K562 (cell line): ENCODE data around the gene POMT1. TPM values are rescaled to one million over a fixed set of nuclear protein-coding genes. Genes with fewer than 3 reads are reported as not detected.

ENCODE experiments used
- ATAC-seq: fragments of 200-7000 bp; cut with Tn5 transposase; 3 replicates; pipeline ENCODE4 v1.9.1; 2020; ENCODE audit warnings: moderate library complexity
- BruUV-seq: library from RNA; stranded (reverse); fragments of 400-500 nt; replicated peaks from 2 replicates; lab custom pipeline; 2021; lab: Mats Ljungman, UMichigan
- CTCF ChIA-PET: fragments of 300-600 bp; formaldehyde crosslinking; extraction: SDS; loops from one replicate; lab custom pipeline; 2021; ENCODE audit warnings: low intra/inter-chr PET ratio; lab: Yijun Ruan, JAX
- POLR2A ChIA-PET: fragments of 300-600, 350-650 bp; sonication (Branson Sonifier 250); formaldehyde crosslinking; extraction: SDS; loops from one replicate; lab custom pipeline; 2021; ENCODE audit warnings: antibody characterized with exemption, inconsistent platforms; lab: Yijun Ruan, JAX
- DNase-seq, 4 experiments: peaks; one replicate each; pipeline versions ENCODE4 v3.0.0 to v3.0.0-alpha.2; 2011 to 2018; ENCODE audit warnings: low spot score in 3 of 4, mixed read lengths in 3 of 4; ENCODE audit errors: extremely low read depth in 1 of 4
- FAIRE-seq: peaks from 2 replicates; lab custom pipeline; 2011; peaks lifted over from hg19 to GRCh38; lab: Jason Lieb, UNC
- H2AFZ ChIP-seq: 2 replicates; pipeline ENCODE4 v1.6.0; 2011; ENCODE audit warnings: low read depth, low read length, control low read depth, inconsistent platforms
- H3K27ac ChIP-seq: fragments of 200-600 bp; 3 replicates; pipeline ENCODE4 v1.8.0; 2011; ENCODE audit warnings: low read depth, mild to moderate bottlenecking, control low read depth, inconsistent platforms, low read length, moderate library complexity, mixed read lengths; ENCODE audit errors: extremely low read depth
- H3K27me3 ChIP-seq, 2 experiments: fragments of 300-600 bp in 1 of 2; 2 replicates in 1 of 2; 3 replicates in 1 of 2; pipeline versions ENCODE4 v1.6.0 to v1.8.0; 2011; ENCODE audit warnings: inconsistent platforms in 2 of 2, low read length in 2 of 2, mild to moderate bottlenecking in 1 of 2, mixed read lengths in 1 of 2, moderate library complexity in 1 of 2; ENCODE audit not compliant: control insufficient read depth in 2 of 2, insufficient read depth in 2 of 2
- H3K36me3 ChIP-seq: fragments of 300-600 bp; 3 replicates; pipeline ENCODE4 v1.8.0; 2011; ENCODE audit warnings: mild to moderate bottlenecking, low read length, inconsistent platforms; ENCODE audit not compliant: control insufficient read depth, insufficient read depth
- H3K4me1 ChIP-seq, 2 experiments: fragments of 200-600 bp in 1 of 2; replicated peaks in 1 of 2; 2 replicates in 1 of 2; 3 replicates in 1 of 2; pipeline versions ENCODE4 v1.5.1 to v1.8.0; 2011; ENCODE audit warnings: inconsistent platforms in 2 of 2, low read length in 2 of 2, mild to moderate bottlenecking in 1 of 2, mixed read lengths in 1 of 2, moderate library complexity in 1 of 2; ENCODE audit not compliant: control insufficient read depth in 2 of 2, insufficient read depth in 2 of 2
- H3K4me2 ChIP-seq: 2 replicates; pipeline ENCODE4 v1.6.1; 2011; ENCODE audit warnings: low read length, control low read depth, inconsistent platforms, mixed read lengths; ENCODE audit not compliant: insufficient read depth
- H3K4me3 ChIP-seq: fragments of 200-600 bp; sonication (generic), shearing (Covaris generic); 2 replicates; pipeline ENCODE4 v1.5.1; 2016; ENCODE audit warnings: control low read depth, inconsistent platforms
- H3K79me2 ChIP-seq: fragments of 200-600 bp; 3 replicates; pipeline ENCODE4 v1.8.0; 2011; ENCODE audit warnings: low read length, inconsistent platforms; ENCODE audit not compliant: control insufficient read depth, insufficient read depth
- H3K9ac ChIP-seq, 2 experiments: 2 replicates each; pipeline versions ENCODE4 v1.6.0 to v1.6.1; 2011; ENCODE audit warnings: low read depth in 2 of 2, low read length in 2 of 2, control low read depth in 1 of 2, inconsistent platforms in 1 of 2, mild to moderate bottlenecking in 1 of 2, mixed read lengths in 1 of 2; ENCODE audit not compliant: insufficient read depth in 1 of 2
- H3K9me1 ChIP-seq: one replicate; pipeline ENCODE4 v1.6.0; 2011; ENCODE audit warnings: inconsistent platforms, mild to moderate bottlenecking, low read length, moderate library complexity; ENCODE audit not compliant: control insufficient read depth, insufficient read depth
- H3K9me3 ChIP-seq: replicated peaks from 2 replicates; pipeline ENCODE4 v1.5.1; 2011; ENCODE audit warnings: low read depth, low read length, inconsistent platforms; ENCODE audit not compliant: control insufficient read depth, insufficient read depth
- H4K20me1 ChIP-seq: replicated peaks from 2 replicates; pipeline ENCODE4 v1.6.1; 2011; ENCODE audit warnings: low read length, inconsistent platforms, mixed read lengths; ENCODE audit not compliant: control insufficient read depth, insufficient read depth
- ARID3B ChIP-seq: fragments of 250-450 bp; sonication (Bioruptor Pico); IDR thresholded peaks from 2 replicates; pipeline ENCODE4 v1.4.0; 2020; ENCODE audit warnings: borderline replicate concordance
- ATF1 ChIP-seq, 2 experiments: fragments of 450-650 bp in 1 of 2; IDR thresholded peaks; 2 replicates each; pipeline ENCODE4 v1.6.1; 2016; ENCODE audit warnings: missing compliant biosample characterization in 1 of 2, missing genetic modification characterization in 1 of 2
- CBX2 ChIP-seq: fragments of 200-600 bp; sonication (generic); IDR thresholded peaks from one replicate; pipeline ENCODE4 v1.6.1; 2012; ENCODE audit warnings: mild to moderate bottlenecking, low read length, inconsistent platforms; ENCODE audit not compliant: insufficient read depth, poor library complexity, severe bottlenecking
- CREB5 ChIP-seq: fragments of 250-450 bp; sonication (Bioruptor Pico); IDR thresholded peaks from 2 replicates; pipeline ENCODE4 v1.5.0; 2020; ENCODE audit warnings: mild to moderate bottlenecking
- CREM ChIP-seq: IDR thresholded peaks from 2 replicates; pipeline ENCODE4 v1.6.1; 2014; ENCODE audit warnings: antibody characterized with exemption, low read depth
- ETV5 ChIP-seq: sonication (generic); formaldehyde crosslinking; IDR thresholded peaks from 2 replicates; pipeline ENCODE4 v1.4.0; 2020; ENCODE audit warnings: low read depth, mild to moderate bottlenecking, missing genetic modification reagents
- EZH2 ChIP-seq: IDR thresholded peaks from 2 replicates; pipeline ENCODE4 v1.6.1; 2012; ENCODE audit warnings: low read depth, mild to moderate bottlenecking, inconsistent platforms, low read length, borderline replicate concordance
- HDGF ChIP-seq: fragments of 450-650 bp; IDR thresholded peaks from 2 replicates; pipeline ENCODE4 v1.6.1; 2016
- HNRNPH1 ChIP-seq: fragments of 200-400 bp; formaldehyde crosslinking; optimal IDR thresholded peaks from 2 replicates; pipeline ENCODE3; 2017; ENCODE audit warnings: low read depth, mild to moderate bottlenecking, low read length, moderate library complexity
- KDM5B ChIP-seq: fragments of 200-600 bp; sonication (generic); IDR thresholded peaks from 2 replicates; pipeline ENCODE4 v1.6.1; 2012; ENCODE audit warnings: low read depth, mild to moderate bottlenecking, moderate library complexity, low read length, control low read depth, inconsistent platforms; ENCODE audit not compliant: insufficient replicate concordance
- PRPF4 ChIP-seq: fragments of 200-400 bp; formaldehyde crosslinking; IDR thresholded peaks from one replicate; pipeline ENCODE4 v1.6.1; 2017; ENCODE audit warnings: low read length, low read depth, mild to moderate bottlenecking; ENCODE audit not compliant: insufficient read depth, poor library complexity, severe bottlenecking
- ZNF583 ChIP-seq: fragments of 250-450 bp; sonication (Bioruptor Pico); IDR thresholded peaks from 2 replicates; pipeline ENCODE4 v1.4.0; 2020
- ZNF75A ChIP-seq: fragments of 450-650 bp; formaldehyde crosslinking; IDR thresholded peaks from 2 replicates; pipeline ENCODE4 v1.4.0; 2020; ENCODE audit warnings: mild to moderate bottlenecking
- WGBS: fragments of 100-300 bp; shearing (Covaris generic); methylation state at CpG from one replicate; pipeline ENCODE4 v1.1.6; 2016; ENCODE audit warnings: low coverage, mixed read lengths; ENCODE audit not compliant: insufficient coverage; ENCODE audit errors: missing lambda C conversion rate; 5-methylcytosine and 5-hydroxymethylcytosine counted together
- in situ Hi-C: fragments of 300-500 bp; cut with MboI; formaldehyde crosslinking; loops from 4 replicates; pipeline ENCODE4 v1.15.0; 2018; ENCODE audit warnings: inconsistent platforms, mixed read lengths
- intact Hi-C: fragments of 100-400 bp; cut with micrococcal nuclease; formaldehyde crosslinking; loops from 2 replicates; pipeline ENCODE4 v1.14.2; 2022
- polyA plus RNA-seq, 8 experiments: library from polyadenylated mRNA; depleted of rRNA in 4 of 8; stranded (reverse) in 5 of 8; unstranded in 3 of 8; fragments of >200 nt; fragmentation: Nextera tagmentation in 2 of 8; fragmentation: Illumina TruSeq in 1 of 8; extraction: Ambion mirVana in 2 of 8; extraction: Trizol in 1 of 8; gene quantifications; 2 replicates each; pipeline versions ENCODE4 v1.2.1 to v1.2.3, GENCODE V29; 2011 to 2014; ENCODE audit warnings: inconsistent platforms in 1 of 8, missing spikeins in 1 of 8
- total RNA-seq, 7 experiments: library from RNA; depleted of rRNA in 6 of 7; stranded (reverse); fragments of >200 nt in 6 of 7; fragmentation: Illumina TruSeq in 2 of 7; extraction: Trizol in 2 of 7; gene quantifications; 2 replicates each; pipeline versions ENCODE4 v1.2.1 to v1.2.3, GENCODE V29; 2011 to 2021; ENCODE audit warnings: low replicate concordance in 1 of 7
- TF ChIP-seq, protein P1 (sequence below): fragments of 250-450 bp; sonication (Bioruptor Pico); IDR thresholded peaks from 2 replicates; pipeline ENCODE4 v1.8.0; 2021; ENCODE audit warnings: moderate library complexity, mild to moderate bottlenecking, inconsistent platforms
- TF ChIP-seq, protein P2 (sequence below): fragments of 250-450 bp; sonication (Bioruptor Pico); IDR thresholded peaks from 2 replicates; pipeline ENCODE4 v1.5.0; 2021; ENCODE audit warnings: mild to moderate bottlenecking, moderate library complexity

Gene POMT1
- total and polyA plus RNA-seq, 9 of the 15 experiments (the other 6 are each of a cell fraction or from before 2014, with no cell fraction given), result 1.8 to 23.5 (median 14.6) TPM

- Histone ChIP-seq H3K9me3 (no peaks in the 10 kb centered on the region), H2AFZ (no peak overlapping the region), H3K4me2 (no peak overlapping the region), H3K36me3 (peaks cover 99% of the 10 kb centered on the region), H3K79me2 (no peaks in the 10 kb centered on the region), H3K9me1 (peaks cover 4% of the 10 kb centered on the region), H3K4me1 (no peaks in the 10 kb centered on the region), H3K27me3 (no peaks in the 10 kb centered on the region), H3K4me3 (no peak overlapping the region), H4K20me1 (peaks cover 8% of the 10 kb centered on the region), H3K27ac (no peak overlapping the region), H3K9ac (no peak overlapping the region)
- BruUV-seq, result no TSS peak
- intact Hi-C loops, result no loop called here
- 87% methylated on average over 9 of the region's 9 CpGs for WGBS
- FAIRE-seq (no peak), DNase-seq (no peak), ATAC-seq (no peak)
- in situ Hi-C loops, result no loop called here
- POLR2A ChIA-PET, result interaction anchor here (0.7 to 1.2 kb wide), 2 partner anchors 14 to 22 kb away, joined by 3 to 4 read pairs; no protein-coding TSS in a partner anchor
- CTCF ChIA-PET, result no interaction called here
- TF ChIP-seq, protein P1, sequence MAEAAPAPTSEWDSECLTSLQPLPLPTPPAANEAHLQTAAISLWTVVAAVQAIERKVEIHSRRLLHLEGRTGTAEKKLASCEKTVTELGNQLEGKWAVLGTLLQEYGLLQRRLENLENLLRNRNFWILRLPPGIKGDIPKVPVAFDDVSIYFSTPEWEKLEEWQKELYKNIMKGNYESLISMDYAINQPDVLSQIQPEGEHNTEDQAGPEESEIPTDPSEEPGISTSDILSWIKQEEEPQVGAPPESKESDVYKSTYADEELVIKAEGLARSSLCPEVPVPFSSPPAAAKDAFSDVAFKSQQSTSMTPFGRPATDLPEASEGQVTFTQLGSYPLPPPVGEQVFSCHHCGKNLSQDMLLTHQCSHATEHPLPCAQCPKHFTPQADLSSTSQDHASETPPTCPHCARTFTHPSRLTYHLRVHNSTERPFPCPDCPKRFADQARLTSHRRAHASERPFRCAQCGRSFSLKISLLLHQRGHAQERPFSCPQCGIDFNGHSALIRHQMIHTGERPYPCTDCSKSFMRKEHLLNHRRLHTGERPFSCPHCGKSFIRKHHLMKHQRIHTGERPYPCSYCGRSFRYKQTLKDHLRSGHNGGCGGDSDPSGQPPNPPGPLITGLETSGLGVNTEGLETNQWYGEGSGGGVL (CRISPR knock-in tag), result no peak
- TF ChIP-seq HDGF (no peak), ATF1 (CRISPR knock-in tag; IDR thresholded peaks at IDR 0.05) (no peak), ATF1 (tag; IDR thresholded peaks at IDR 0.05) (no peak), PRPF4 (no peak), KDM5B (no peak), CBX2 (no peak), ZNF75A (no peak), HNRNPH1 (no peak), CREB5 (CRISPR knock-in tag) (no peak), ARID3B (CRISPR knock-in tag) (no peak), EZH2 (no peak), ZNF583 (CRISPR knock-in tag) (no peak), CREM (no peak), ETV5 (CRISPR knock-in tag) (no peak)
- TF ChIP-seq, protein P2, sequence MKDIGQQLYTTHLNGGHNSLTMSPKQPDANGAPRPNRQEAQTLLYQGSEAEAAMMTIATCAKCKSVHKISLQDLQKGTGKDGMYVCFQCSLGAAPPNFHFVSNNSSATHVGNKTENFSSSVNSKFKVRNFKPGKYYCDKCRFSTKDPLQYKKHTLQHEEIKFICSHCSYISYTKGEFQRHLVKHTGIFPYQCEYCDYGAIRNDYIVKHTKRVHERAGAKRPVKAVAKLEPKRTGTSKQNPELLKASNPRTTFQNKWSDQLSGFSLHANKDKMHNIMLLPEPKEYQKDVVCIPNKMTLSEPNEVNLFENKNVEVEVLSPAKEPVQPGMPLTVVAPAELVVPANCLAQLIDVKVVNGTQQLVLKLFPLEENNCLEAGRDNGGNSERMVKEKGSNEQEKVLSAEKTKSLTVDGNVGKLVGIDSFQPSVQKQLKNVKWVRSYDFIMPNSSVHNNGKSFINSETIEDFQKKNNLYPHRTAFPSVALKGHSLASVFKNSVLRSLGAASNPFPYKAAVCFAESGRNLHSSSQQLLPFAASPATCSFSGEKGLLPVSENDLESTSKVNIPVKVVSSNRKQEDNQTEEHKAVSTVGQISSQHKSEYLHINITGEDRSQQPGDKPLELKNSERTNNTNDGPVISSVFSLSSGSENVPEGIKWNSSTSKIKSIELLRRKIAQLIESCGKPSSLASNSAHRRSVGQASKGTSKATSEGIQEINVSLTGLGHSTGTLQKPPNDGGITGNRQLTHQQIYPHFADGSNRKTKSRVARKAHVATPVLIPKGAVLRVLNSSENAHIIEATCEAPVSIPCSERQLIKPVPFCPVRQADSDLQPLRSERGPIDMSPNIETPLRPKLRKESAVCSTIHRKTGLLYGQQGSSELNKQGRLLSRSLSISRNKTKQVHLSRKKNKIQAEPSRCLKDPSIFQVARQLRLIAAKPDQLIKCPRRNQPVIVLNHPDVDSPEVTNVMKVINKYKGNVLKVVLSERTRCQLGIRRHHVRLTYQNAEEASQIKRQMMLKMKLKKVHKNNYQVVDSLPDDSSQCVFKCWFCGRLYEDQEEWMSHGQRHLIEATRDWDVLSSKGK, result no peak
Observed at GRCh38 chr9:131487001-131487400, 15.7 kb upstream of the POMT1 start.
